Middle frontal gyrus (tissue), 1 donor: ENCODE results near the gene FLRT2.

ENCODE experiments used
- DNase-seq: peaks from one replicate; pipeline ENCODE4 v3.0.0-alpha.2; 2015; ENCODE audit warnings: low spot score; ENCODE audit errors: extremely low spot score

Gene FLRT2

GRCh38 chr14:85625925-85626585, 96.1 kb downstream of the FLRT2 start:
- no peak for DNase-seq

GRCh38 chr14:85634205-85634604, 104.3 kb downstream of the FLRT2 start:
- no peak for DNase-seq

DNA sequence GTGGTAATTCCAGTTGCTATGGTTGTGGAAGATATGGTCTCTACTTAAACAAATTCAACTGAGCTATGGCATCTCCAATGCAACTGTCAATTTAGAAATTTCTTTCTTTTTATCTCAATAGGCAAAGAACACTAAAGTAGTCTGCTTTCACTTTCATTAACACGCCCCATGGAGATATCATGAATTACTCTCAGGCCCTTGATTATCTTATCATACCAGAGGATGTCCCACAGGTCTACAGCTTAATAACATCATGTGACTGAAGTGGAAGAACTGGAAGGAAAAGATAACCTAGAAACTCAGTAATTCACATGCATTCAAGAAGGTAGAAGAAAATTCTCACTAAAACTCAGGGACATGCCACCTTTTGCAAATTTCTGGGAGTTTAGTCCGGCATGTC, 114.3 kb downstream of the FLRT2 start:
- no peak for DNase-seq

DNA sequence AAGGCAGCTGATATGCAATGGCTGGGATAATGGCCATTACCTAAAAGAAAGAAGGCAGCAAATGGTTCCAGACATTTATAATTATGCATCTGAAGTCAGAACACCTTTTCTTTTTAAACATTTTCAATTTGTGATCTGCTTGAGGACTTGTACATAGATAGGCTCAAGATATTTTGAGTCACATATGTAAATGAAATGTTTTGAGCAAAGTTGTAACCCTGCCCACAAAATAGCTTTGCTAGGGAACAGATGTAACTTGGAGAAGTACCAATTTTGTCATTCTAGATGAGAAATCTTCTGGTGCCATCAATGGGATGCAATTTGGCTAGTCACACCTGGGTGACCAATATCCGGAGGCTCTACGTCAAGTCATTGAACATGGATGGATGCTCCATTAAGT, 123.1 kb downstream of the FLRT2 start:
- DNase-seq: no peak

DNA sequence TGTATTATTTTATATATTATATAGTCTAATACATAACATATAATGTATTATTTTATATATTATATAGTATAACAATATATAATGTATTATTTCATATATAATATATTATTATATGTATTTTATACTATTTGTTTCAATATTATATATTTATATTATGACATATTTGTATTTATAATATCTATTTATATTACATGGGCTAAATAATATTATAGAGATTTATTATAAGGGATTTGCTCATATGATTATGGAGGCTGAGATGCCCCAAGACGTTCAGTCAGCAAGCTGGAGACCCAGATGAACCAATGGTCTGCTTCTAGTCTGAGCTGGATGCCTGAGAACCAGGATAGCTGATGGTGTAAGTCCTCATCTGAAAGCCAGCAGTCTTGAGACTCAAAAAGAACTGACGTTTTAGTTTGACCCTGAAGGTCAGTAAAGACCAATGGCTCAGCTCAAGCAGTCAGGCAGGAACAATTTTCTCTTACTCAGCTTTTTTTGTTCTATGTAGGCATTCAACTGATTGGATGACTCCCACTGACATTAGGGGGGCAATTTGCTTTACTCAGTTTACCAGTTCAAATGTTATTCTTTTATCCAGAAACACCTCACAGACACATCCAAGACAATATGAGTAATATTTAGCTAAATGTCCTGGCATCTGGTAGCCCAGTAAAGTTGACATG, 130.4 kb downstream of the FLRT2 start:
- no peak for DNase-seq

DNA sequence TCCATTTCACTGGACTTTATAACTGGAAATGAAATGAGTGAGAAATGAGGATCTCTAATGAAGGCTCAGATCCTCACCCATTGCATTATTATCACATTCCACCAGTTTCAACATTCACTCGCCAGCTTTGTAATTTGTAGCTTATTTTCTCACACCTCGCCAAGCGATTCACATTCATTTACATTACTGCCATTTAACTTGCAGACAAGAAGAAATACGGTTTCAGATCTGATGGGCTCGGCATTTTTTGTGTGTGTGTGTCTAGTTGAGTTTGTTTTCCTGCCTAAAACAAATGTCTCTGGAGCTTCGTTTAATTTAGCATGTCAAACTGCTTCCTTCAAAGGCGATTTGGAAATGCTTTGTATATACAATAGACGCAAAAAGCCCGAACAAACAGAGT, 132.2 kb downstream of the FLRT2 start:
- DNase-seq: no peak

GRCh38 chr14:85663256-85663655, 133.3 kb downstream of the FLRT2 start:
- no peak for DNase-seq

- no peak for DNase-seq
Measured at GRCh38 chr14:85663667-85664066, 133.7 kb downstream of the FLRT2 start.

DNA sequence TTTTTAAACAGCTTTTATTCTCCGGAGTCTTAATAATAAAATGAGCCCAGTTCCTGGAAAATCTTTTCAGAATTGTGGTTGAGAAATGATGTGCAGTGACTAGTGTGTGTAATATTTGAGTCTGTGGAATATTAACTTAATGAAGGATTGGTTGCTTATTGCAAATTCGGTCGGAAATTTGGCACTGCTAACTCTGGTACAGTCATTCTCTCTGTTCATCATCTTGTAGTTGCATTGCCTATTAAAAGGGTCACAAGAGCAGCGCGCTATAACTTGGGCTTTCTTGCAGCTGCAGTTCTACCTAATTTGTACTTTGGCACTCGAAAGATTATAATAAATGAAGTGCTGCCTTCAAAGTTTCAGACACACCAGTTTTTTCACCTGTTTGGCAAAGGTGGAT, 146.0 kb downstream of the FLRT2 start:
- no peak for DNase-seq

- DNase-seq: no peak
Measured at GRCh38 chr14:85686908-85687307, 157.0 kb downstream of the FLRT2 start.

GRCh38 chr14:85687456-85687855, 157.5 kb downstream of the FLRT2 start:
- no peak for DNase-seq

- DNase-seq: no peak
Measured at GRCh38 chr14:85688006-85688405, 158.1 kb downstream of the FLRT2 start.

DNA sequence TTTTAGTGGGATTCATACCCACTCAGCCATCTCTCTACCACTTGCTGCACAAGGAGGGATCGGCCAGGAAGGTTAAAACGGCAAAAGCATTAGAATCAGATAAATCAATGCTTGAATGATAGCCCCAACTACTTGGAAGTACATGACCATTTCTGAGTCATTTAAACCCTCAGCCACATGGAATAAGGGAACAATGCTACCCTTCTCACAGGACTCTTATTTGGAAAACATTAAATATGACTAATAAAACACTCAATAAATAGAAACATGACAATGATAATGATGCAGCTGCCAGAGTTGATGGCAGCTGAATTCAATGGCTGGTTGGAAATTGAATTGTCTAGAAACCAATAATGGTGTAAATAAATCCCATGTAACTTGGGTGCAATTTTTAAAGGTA, 165.4 kb downstream of the FLRT2 start:
- no peak for DNase-seq

DNA sequence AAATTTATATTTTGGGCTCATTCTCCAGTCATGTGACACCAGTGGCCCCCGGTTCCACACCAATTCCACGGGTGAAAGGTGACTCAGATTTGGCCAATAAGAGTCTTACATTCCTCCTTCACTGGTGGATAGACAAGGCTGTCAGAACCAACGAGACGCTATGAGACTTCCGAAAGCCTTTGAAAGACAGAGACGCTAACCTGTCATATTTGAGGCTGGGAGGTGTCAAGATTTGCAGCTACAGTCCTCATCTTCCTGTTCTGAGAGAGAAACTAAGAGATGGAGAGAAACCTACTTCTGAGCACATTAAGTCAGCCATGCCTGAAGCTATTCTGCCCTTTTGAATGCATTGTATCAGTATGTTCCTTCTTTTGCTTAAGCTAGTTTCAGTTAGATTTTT, 171.2 kb downstream of the FLRT2 start:
- DNase-seq: no peak

GRCh38 chr14:85701763-85702162, 171.8 kb downstream of the FLRT2 start:
- DNase-seq: no peak

- no peak for DNase-seq
Measured at GRCh38 chr14:85702191-85702590, 172.2 kb downstream of the FLRT2 start.

DNA sequence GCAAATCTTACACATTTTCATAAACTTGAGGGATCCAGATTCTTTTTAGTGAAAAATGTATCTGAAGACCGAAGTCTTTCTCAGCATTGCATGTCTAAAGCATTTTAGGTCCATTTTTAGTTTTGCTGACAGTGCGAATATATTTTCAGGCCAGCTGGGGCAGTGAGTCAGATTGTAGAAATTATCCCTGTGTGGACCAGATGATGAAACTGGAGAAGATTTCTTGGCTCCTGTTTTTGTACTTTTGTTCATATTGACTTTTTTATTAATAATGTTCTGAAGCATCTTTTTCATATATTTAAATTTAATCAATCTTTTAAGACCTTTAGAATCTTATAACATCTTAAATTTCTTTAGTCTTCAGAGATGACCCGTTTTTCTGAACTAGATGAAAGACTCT, 173.1 kb downstream of the FLRT2 start:
- DNase-seq: no peak
